HEK293 (cell line): Measurements from ENCODE around the gene TNFSF12.
A peak's percentile ranks its signal among the peaks of the same experiment; 100 is the strongest.

Source experiments
- BCL6B ChIP-seq: fragments of 450-650 bp; formaldehyde crosslinking; IDR thresholded peaks from 2 replicates; pipeline ENCODE4 v1.5.1; 2017; ENCODE audit warnings: missing biosample characterization, missing genetic modification characterization
- GLI4 ChIP-seq: fragments of 450-650 bp; formaldehyde crosslinking; IDR thresholded peaks from 2 replicates; pipeline ENCODE4 v1.5.1; 2016; ENCODE audit warnings: missing biosample characterization, missing genetic modification characterization
- GLIS2 ChIP-seq: fragments of 450-650 bp; formaldehyde crosslinking; IDR thresholded peaks from 2 replicates; pipeline ENCODE4 v1.5.1; 2016; ENCODE audit warnings: missing biosample characterization, missing genetic modification characterization
- SP2 ChIP-seq: fragments of 450-650 bp; formaldehyde crosslinking; IDR thresholded peaks from 2 replicates; pipeline ENCODE4 v1.5.1; 2016; ENCODE audit warnings: missing biosample characterization, missing genetic modification characterization
- ZFP69B ChIP-seq: fragments of 450-650 bp; formaldehyde crosslinking; IDR thresholded peaks from 2 replicates; pipeline ENCODE4 v1.5.1; 2016; ENCODE audit warnings: missing biosample characterization, missing genetic modification characterization
- ZNF132 ChIP-seq: fragments of 450-650 bp; formaldehyde crosslinking; IDR thresholded peaks from 2 replicates; pipeline ENCODE4 v1.5.1; 2017; ENCODE audit warnings: missing biosample characterization, missing genetic modification characterization, borderline replicate concordance
- ZNF184 ChIP-seq: fragments of 450-650 bp; IDR thresholded peaks from 2 replicates; pipeline ENCODE4 v1.5.1; 2018; ENCODE audit warnings: missing biosample characterization, mild to moderate bottlenecking, missing genetic modification characterization
- ZNF19 ChIP-seq: fragments of 450-650 bp; formaldehyde crosslinking; IDR thresholded peaks from 2 replicates; pipeline ENCODE4; 2016; ENCODE audit warnings: missing biosample characterization, missing genetic modification characterization, low read depth
- ZNF280D ChIP-seq: fragments of 450-650 bp; formaldehyde crosslinking; IDR thresholded peaks from 2 replicates; pipeline ENCODE4 v1.5.1; 2016; ENCODE audit warnings: missing biosample characterization, missing genetic modification characterization
- ZNF404 ChIP-seq: fragments of 450-650 bp; formaldehyde crosslinking; IDR thresholded peaks from 2 replicates; pipeline ENCODE4 v1.5.1; 2017; ENCODE audit warnings: missing biosample characterization, missing genetic modification characterization
- ZNF416 ChIP-seq: fragments of 450-650 bp; formaldehyde crosslinking; IDR thresholded peaks from 2 replicates; pipeline ENCODE4 v1.5.1; 2016; ENCODE audit warnings: missing biosample characterization, missing genetic modification characterization
- ZNF473 ChIP-seq: fragments of 450-650 bp; formaldehyde crosslinking; IDR thresholded peaks from 2 replicates; pipeline ENCODE4 v1.5.1; 2017; ENCODE audit warnings: missing biosample characterization, missing genetic modification characterization
- ZNF610 ChIP-seq: fragments of 450-650 bp; formaldehyde crosslinking; IDR thresholded peaks from 2 replicates; pipeline ENCODE4 v1.5.1; 2016; ENCODE audit warnings: missing biosample characterization, missing genetic modification characterization, borderline replicate concordance
- ZNF660 ChIP-seq: fragments of 450-650 bp; IDR thresholded peaks from 2 replicates; pipeline ENCODE4 v1.5.1; 2018; ENCODE audit warnings: missing biosample characterization, mild to moderate bottlenecking, missing genetic modification characterization
- ZNF677 ChIP-seq: fragments of 450-650 bp; IDR thresholded peaks from 2 replicates; pipeline ENCODE4 v1.5.0; 2018; ENCODE audit warnings: missing biosample characterization, mild to moderate bottlenecking, missing genetic modification characterization, moderate library complexity
- ZNF76 ChIP-seq: fragments of 450-650 bp; formaldehyde crosslinking; IDR thresholded peaks from 2 replicates; pipeline ENCODE4; 2016; ENCODE audit warnings: low read depth, missing biosample characterization, missing genetic modification characterization, borderline replicate concordance
- ZNF776 ChIP-seq: fragments of 450-650 bp; formaldehyde crosslinking; IDR thresholded peaks from 2 replicates; pipeline ENCODE4 v1.5.0; 2017; ENCODE audit warnings: missing biosample characterization, missing genetic modification characterization, borderline replicate concordance
- TF ChIP-seq, protein P1 (sequence below): fragments of 450-650 bp; formaldehyde crosslinking; IDR thresholded peaks from 2 replicates; pipeline ENCODE4 v1.5.1; 2017; ENCODE audit warnings: missing biosample characterization, missing genetic modification characterization
- TF ChIP-seq, protein P2 (sequence below): fragments of 450-650 bp; IDR thresholded peaks from 2 replicates; pipeline ENCODE4 v1.5.1; 2018; ENCODE audit warnings: missing biosample characterization, missing genetic modification characterization
- TF ChIP-seq, protein P3 (sequence below): fragments of 450-650 bp; formaldehyde crosslinking; IDR thresholded peaks from 2 replicates; pipeline ENCODE4 v1.5.1; 2016; ENCODE audit warnings: missing biosample characterization, missing genetic modification characterization
- TF ChIP-seq, protein P4 (sequence below): fragments of 450-650 bp; formaldehyde crosslinking; IDR thresholded peaks from 2 replicates; pipeline ENCODE4 v1.5.1; 2016; ENCODE audit warnings: missing biosample characterization, missing genetic modification characterization, borderline replicate concordance

The TNFSF12 gene

GRCh38 chr17:7560172-7561027 is 11.5 kb downstream of the TNFSF12 start (continued):
- TF ChIP-seq ZNF776 (tag by site-specific recombination) (no peak), ZNF416 (tag by site-specific recombination) (no peak), ZNF132 (no peak), ZNF404 (tag by site-specific recombination) (no peak), ZNF610 (tag by site-specific recombination) (no peak), ZNF473 (tag by site-specific recombination) (no peak), BCL6B (tag by site-specific recombination) (no peak), ZNF184 (tag by site-specific recombination) (no peak), ZNF76 (tag by site-specific recombination) (peak; percentile 28; the same call in 1 of the 2 replicates), GLI4 (tag by site-specific recombination) (no peak), ZNF677 (tag by site-specific recombination) (no peak), GLIS2 (tag by site-specific recombination) (no peak), ZNF19 (tag by site-specific recombination) (no peak), SP2 (tag by site-specific recombination) (peak; percentile 58), ZNF660 (tag by site-specific recombination) (no peak), ZNF280D (tag by site-specific recombination) (no peak), ZFP69B (tag by site-specific recombination) (no peak)
- TF ChIP-seq, protein P1, sequence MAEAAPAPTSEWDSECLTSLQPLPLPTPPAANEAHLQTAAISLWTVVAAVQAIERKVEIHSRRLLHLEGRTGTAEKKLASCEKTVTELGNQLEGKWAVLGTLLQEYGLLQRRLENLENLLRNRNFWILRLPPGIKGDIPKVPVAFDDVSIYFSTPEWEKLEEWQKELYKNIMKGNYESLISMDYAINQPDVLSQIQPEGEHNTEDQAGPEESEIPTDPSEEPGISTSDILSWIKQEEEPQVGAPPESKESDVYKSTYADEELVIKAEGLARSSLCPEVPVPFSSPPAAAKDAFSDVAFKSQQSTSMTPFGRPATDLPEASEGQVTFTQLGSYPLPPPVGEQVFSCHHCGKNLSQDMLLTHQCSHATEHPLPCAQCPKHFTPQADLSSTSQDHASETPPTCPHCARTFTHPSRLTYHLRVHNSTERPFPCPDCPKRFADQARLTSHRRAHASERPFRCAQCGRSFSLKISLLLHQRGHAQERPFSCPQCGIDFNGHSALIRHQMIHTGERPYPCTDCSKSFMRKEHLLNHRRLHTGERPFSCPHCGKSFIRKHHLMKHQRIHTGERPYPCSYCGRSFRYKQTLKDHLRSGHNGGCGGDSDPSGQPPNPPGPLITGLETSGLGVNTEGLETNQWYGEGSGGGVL, result no peak
- TF ChIP-seq, protein P2, sequence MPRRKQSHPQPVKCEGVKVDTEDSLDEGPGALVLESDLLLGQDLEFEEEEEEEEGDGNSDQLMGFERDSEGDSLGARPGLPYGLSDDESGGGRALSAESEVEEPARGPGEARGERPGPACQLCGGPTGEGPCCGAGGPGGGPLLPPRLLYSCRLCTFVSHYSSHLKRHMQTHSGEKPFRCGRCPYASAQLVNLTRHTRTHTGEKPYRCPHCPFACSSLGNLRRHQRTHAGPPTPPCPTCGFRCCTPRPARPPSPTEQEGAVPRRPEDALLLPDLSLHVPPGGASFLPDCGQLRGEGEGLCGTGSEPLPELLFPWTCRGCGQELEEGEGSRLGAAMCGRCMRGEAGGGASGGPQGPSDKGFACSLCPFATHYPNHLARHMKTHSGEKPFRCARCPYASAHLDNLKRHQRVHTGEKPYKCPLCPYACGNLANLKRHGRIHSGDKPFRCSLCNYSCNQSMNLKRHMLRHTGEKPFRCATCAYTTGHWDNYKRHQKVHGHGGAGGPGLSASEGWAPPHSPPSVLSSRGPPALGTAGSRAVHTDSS (tag by site-specific recombination), result no peak
- TF ChIP-seq, protein P3, sequence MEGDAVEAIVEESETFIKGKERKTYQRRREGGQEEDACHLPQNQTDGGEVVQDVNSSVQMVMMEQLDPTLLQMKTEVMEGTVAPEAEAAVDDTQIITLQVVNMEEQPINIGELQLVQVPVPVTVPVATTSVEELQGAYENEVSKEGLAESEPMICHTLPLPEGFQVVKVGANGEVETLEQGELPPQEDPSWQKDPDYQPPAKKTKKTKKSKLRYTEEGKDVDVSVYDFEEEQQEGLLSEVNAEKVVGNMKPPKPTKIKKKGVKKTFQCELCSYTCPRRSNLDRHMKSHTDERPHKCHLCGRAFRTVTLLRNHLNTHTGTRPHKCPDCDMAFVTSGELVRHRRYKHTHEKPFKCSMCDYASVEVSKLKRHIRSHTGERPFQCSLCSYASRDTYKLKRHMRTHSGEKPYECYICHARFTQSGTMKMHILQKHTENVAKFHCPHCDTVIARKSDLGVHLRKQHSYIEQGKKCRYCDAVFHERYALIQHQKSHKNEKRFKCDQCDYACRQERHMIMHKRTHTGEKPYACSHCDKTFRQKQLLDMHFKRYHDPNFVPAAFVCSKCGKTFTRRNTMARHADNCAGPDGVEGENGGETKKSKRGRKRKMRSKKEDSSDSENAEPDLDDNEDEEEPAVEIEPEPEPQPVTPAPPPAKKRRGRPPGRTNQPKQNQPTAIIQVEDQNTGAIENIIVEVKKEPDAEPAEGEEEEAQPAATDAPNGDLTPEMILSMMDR (tag by site-specific recombination), result peak; percentile 87
- TF ChIP-seq, protein P4, sequence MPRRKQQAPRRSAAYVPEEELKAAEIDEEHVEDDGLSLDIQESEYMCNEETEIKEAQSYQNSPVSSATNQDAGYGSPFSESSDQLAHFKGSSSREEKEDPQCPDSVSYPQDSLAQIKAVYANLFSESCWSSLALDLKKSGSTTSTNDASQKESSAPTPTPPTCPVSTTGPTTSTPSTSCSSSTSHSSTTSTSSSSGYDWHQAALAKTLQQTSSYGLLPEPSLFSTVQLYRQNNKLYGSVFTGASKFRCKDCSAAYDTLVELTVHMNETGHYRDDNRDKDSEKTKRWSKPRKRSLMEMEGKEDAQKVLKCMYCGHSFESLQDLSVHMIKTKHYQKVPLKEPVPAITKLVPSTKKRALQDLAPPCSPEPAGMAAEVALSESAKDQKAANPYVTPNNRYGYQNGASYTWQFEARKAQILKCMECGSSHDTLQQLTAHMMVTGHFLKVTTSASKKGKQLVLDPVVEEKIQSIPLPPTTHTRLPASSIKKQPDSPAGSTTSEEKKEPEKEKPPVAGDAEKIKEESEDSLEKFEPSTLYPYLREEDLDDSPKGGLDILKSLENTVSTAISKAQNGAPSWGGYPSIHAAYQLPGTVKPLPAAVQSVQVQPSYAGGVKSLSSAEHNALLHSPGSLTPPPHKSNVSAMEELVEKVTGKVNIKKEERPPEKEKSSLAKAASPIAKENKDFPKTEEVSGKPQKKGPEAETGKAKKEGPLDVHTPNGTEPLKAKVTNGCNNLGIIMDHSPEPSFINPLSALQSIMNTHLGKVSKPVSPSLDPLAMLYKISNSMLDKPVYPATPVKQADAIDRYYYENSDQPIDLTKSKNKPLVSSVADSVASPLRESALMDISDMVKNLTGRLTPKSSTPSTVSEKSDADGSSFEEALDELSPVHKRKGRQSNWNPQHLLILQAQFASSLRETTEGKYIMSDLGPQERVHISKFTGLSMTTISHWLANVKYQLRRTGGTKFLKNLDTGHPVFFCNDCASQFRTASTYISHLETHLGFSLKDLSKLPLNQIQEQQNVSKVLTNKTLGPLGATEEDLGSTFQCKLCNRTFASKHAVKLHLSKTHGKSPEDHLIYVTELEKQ, result no peak
